Dedifferentiated amniotic fluid mesenchymal stem cell (primary cell): ENCODE measurements around the gene LTC4S.
"Not testable (repeated sequence)": the region's sequence is repeated elsewhere in the genome, so short reads cannot be mapped to it uniquely, and the experiment has no call there.

Experiments
- DNase-seq: peaks from one replicate; pipeline ENCODE4 v3.0.0-alpha.2; 2016; ENCODE audit errors: extremely low spot score

Gene LTC4S

DNA sequence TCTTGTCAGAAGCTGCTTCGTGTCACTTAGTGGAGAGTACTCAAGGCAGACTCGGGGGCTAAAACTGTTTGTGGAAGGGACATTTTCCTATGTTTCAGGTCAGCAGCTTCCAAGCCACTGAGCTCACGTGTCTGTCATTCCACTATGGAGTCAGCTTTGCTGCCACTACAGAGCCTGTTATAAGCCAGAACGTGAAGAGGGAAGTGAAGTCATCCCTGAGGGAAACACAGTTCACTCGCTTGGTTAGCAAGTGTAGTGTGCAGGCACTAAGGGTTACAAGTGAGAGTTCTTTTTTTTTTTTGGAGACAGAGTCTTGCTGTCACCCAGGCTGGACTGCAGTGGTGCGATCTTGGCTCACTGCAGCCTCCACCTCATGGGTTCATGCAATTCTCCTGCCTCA lies 24.5 kb upstream of the LTC4S start:
- DNase-seq = no peak

DNA sequence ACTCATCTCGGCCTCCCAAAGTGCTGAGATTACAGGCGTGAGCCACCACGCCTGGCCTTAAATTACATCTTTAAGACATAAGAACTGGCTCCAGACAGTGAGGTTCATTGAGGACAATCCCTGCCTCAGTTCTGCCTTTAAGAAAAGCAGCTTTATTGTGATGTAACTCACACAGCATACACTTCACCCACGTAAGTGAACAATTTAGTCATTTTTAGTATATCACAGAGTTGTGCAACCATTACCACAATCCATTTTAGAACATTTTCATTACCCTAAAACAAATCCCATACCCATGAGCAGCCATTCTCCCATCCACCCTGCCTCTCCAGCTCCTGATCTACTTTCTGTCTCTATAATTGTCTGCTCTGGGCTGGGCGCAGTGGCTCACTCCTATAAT lies 24.0 kb upstream of the LTC4S start:
- DNase-seq = no peak

DNA sequence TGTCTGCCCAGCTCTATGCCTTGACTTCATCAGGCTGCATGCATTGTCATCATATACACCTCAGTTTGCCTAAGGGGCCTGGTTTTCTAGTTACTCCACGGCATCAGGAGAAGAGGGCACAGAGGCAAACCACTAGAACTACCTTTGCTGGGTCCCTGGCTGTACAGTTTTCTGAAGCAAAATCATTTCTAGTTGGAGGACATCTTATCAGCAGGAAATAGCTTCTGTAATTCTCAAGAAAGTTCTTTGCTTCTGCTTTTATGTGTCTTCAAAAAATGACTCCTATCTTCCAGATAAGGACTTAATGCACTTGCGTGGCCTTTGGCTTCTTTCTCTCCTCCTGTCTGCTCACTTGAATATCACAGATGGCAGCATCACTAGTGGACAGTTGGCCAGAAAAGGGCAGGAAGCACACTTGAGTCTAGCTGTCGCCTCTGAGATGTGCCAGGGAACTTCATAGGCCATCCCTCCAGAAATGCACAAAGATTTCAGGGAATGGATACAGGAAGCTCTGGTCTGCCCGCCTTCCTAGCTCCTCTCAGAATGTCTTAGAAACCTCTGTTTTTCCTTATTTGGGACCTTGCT lies 22.4 kb upstream of the LTC4S start:
- DNase-seq = no peak

DNA sequence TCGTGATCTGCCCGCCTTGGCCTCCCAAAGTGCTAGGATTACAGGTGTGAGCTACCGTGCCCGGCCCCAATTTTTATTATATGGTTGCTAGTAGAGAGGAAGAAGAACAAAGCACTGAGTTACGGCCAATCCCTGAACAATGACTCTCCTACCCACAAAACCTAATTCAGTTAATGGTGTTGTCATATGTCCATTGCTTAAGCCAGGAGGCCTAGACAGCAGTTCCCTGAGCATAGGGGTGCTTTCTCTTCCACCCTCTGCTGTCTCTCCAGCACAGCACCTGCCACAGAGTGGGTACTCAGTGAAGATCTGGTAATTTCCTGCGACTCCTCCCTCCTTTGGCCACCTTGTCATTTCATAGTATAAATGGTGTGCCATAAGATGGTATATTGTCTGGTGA lies 21.4 kb upstream of the LTC4S start:
- no peak for DNase-seq

DNA sequence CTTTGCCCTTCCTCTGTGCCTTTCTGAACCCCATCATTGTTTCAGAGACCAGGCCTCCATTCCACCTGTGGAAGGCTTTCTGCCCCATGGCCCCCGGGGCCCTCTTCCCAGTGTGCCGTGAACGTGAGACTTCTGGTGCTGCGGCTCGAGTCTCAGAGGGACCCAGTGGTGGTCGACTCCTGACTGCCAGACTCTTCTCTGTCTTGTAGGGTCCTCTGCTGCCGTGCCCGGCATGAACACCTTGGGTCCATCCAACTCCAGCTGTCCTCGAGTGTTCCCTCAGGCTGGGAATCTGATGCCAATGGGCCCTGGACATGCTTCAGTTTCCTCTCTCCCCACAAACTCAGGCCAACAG lies 20.1 kb upstream of the LTC4S start:
- no peak for DNase-seq

DNA sequence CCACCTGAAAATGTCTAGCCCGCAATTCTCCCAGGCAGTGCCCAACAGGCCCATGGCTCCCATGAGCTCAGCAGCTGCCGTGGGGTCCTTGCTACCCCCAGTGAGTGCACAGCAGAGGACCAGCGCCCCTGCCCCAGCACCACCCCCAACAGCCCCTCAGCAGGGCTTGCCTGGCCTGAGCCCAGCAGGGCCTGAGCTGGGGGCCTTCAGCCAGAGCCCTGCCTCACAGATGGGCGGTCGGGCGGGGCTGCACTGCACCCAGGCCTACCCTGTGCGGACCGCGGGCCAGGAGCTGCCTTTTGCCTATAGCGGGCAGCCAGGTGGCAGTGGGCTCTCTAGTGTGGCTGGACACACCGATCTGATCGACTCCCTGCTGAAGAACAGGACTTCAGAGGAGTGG lies 19.3 kb upstream of the LTC4S start:
- no peak for DNase-seq

DNA sequence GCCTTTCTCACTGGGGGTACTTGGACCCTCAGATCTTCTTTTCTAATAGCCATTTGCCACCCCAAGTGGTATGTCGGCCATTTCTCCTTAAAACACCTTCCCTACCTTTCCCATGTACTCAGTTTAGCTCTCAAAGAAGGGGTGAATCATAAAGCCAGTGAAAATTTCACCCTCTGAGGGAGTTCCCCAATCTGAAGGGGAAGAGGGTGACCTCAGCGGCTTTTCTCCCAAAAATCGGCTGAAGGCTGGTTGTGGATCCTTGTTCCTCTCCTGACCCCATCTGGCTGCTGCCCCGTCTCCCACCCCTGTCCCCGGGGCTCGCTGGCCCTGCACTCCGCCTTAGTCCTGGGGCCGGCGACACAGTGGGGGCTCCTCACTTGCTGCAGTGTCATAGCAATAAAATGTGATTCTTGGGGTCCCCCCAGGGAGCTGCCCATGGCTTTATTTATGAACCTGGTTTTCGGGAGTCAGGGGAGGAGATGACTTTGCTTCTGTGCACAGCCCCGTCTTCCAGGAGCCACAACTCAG lies 17.3 kb upstream of the LTC4S start:
- DNase-seq = no peak

DNA sequence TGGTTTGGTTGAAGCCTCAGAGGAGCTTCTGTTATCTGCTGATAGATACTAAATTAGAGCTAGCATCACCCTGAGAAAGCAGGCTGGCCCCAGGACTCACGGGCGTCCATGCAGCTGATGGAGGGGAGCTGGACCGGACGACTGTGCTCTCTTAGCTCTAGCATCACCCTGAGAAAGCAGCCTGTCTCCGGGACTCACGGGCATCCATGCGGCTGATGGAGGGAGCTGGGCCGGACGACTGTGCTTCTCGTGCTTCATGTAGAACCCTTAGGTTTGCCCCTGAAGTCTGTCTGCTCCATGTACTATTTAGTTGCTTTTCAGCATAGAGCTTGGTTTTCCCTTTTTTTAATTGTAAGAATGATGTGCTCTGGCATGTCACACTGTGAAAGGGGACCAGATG lies 16.3 kb upstream of the LTC4S start:
- no peak for DNase-seq

DNA sequence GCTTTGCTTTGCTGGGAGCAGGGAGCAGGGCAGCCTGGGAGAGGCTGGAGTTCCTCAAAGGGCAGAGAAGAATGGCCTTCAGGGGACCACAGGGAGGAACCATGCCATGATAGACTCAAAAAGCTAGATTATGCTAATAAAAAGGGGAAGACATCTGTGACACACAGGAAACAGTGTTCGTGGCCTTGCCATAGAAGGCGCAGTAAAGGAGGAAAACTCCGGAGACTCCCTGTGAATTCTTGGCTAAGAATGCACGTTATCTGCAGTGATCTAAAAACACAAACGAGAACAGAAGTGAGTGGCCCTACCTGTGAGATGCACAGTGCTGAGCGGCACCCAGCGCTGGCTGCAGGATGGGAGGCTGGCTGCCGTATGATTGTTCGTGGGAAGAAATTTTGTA lies 15.9 kb upstream of the LTC4S start:
- no peak for DNase-seq

DNA sequence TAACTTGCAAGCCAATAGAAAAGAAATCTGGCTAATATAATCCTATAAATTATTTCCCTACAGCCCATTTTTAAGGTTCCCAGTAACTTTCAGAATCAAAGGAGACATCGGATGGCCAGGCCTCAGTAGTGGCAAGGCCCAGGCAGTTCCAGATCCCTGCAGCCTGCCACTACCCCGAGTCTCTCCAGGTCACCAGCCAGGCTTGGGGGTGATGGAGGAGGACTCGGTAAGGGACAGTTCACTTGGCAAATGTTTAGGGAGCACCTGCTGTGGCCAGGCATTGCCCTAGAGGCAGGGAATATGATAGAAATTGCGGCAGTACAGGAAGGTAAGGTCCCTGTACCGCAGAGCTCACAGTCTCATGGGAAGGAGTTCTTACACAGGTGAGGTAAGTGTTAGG lies 15.2 kb upstream of the LTC4S start:
- no peak for DNase-seq

DNA sequence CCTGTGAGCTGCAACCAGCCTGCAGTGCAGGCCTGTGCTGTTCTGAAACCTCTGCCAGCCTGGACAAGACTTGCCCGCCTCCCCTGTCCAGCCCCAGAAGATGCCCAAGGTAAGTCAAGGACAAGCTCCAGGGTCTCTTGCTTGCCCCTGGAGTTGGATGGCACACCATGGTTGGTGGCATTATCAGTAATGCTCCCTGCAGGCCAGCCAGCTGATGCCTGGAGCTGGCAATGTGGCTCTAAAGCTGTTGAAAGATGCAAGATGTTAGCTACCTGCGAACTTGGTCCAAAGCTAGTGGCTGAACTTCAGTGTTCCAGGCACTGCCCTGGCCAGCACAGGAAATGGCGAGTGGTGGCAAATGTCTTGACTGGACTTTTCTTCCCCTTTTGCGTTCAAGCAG lies 14.0 kb upstream of the LTC4S start:
- DNase-seq = no peak

DNA sequence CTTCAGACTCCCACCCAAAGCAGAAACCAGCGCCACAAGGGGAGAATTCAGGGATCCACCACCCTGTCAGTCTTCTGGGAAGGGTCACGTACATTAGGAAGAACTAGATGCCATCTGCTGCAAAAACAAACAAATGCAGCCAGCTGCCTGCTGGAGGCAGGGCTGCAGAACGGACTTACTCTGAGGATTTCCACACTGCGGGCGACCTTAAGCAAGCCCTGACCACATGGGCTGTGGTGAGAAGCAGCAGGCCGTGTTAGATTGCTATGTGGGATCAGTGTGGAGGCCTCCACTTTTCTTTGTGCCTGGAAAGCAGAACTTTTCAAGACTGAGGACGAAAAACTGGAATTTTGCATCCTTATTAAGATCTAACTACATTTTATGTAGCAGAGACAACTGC lies 13.4 kb upstream of the LTC4S start:
- DNase-seq = no peak

DNA sequence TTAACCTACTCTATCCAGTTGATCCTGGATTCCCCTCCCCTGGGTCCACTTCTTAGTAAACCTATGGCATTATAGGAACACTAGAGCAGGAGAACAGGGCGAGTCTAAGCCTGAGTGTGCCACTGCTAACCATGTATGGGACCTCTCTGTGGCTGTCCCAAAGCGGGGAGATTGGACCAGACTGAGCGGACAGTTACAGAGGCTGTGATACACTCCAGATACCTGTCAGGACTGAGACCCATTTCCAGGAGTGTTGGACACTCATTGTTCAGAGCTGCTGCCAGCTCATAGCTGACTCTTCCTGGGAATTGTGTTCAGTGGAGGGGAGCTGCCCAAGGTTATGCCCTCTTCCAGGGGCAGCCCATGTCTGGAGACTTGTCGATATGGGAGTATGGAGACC lies 11.9 kb upstream of the LTC4S start:
- DNase-seq = no peak

DNA sequence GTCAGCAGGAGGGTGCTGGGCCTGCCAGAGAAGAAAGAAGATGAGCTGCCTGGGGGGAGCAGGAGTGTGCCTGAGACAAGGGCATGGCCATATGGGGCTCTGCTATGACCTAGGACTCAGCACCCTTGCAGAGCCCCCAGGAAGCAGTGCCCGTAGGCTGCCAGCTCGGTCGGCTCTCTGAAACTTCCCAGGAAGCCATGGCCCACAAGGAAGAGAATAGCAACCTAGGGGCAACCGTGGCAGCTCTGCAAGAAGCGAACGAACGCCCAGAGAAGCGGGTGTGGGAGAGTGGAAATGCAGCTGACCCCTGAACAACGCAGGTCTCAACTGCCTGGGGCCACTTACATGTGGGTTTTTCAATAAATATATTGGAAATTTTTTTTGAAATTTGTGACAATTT lies 10.7 kb upstream of the LTC4S start:
- DNase-seq = no peak

DNA sequence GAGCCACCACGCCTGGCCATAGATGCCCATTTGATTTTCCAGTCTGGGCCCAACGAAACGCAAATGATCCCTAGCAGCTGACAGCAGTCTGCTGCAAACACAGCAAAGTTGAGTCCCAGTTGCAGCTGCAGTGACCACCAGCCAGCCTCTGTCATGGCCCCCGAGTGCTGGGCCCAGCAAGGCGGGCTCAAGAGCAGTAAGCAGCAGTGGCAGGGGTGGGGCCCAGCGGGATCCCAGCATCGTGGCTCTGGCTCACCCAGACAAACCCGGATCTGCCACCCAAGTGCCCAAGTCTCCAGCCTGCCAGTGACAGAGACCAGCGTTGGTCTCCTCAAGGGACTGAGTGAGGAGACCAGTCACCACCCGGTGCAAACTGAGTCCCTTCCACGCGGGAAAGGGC lies 6.9 kb upstream of the LTC4S start:
- DNase-seq = no peak

DNA sequence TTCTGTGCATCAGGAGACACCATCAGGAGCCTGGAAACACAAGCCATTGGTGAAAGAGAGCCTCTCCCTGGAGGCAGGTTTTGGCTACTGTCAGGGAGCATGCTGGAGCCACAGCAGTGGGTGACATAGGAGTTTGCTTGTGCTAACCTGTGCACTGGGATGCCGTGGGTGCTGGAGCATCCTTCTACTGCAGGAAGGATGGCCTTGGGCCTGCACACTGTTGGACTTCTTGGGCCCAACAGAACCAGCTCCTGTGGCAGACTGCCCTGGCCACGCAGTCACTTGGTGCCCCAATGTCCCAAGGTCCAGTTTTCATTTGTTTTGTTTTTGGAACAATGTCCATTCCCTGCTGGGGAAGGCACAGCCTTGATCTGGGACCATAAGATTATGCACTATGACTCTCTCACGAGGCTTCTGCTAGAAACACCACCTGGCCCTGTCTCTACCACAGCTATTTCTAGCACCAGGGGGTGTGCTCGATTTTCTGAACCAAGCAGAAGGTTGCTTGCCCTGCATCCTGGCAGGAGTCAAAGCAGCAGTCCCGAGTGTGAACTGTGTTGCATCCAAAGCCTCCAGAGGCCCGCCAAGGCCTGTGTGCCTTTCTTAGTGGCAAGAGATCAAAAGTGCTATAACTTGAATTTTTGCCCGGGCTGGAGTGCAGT lies 5.5 kb upstream of the LTC4S start:
- DNase-seq = no peak

DNA sequence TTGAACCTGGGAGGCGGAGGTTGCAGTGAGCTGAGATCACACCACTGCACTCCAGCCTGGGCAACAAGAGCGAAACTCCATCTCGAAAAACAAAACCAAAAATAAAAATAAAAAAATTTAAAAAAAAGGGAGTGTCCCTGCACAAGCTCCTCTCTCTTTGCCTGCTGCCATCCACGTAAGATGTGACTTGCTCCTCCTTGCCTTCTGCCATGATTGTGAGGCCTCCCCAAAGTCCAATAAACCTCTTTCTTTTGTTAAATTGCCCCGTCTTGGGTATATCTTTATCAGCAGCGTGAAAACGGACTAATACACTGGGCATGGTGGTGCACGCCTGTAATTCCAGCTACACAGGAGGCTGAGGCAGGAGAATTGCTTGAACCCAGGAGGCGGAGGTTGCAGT lies 4.5 kb upstream of the LTC4S start:
- DNase-seq = not testable (repeated sequence)

DNA sequence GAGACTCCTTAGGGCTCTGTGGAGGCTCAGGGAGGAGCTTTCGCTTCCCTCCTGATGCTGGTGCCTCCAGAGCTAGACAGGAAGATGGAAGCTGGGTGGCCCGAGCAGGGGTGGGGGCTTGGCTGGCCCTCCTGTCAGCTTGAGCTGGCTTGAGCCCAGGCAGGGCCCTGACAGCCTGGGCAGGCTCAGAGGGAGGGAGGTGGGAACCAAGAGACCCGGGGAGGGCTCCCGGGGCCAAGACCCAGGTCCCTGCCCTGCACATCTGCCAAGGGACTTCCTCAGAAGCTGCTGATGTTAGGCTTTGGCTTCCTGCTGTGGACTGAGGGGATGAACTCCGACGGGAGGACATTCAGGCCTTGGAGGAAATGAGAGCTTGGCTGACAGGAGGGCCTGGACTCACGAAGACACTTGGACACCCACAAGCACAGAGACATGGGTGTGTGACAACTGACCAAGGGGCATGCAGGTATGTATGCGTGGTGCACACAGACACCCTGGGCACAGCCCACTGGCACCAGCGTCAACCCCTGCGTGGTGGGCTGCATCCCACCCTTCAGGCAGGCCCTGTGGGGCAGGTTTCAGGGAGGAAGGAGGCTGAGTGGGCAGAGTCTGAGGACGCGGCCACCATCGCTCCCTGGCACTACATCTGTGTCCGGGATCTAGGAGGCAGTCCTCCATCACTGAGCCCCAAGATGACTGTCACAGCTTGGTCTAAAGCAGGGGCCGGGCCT lies 1.7 kb upstream of the LTC4S start:
- DNase-seq = no peak

DNA sequence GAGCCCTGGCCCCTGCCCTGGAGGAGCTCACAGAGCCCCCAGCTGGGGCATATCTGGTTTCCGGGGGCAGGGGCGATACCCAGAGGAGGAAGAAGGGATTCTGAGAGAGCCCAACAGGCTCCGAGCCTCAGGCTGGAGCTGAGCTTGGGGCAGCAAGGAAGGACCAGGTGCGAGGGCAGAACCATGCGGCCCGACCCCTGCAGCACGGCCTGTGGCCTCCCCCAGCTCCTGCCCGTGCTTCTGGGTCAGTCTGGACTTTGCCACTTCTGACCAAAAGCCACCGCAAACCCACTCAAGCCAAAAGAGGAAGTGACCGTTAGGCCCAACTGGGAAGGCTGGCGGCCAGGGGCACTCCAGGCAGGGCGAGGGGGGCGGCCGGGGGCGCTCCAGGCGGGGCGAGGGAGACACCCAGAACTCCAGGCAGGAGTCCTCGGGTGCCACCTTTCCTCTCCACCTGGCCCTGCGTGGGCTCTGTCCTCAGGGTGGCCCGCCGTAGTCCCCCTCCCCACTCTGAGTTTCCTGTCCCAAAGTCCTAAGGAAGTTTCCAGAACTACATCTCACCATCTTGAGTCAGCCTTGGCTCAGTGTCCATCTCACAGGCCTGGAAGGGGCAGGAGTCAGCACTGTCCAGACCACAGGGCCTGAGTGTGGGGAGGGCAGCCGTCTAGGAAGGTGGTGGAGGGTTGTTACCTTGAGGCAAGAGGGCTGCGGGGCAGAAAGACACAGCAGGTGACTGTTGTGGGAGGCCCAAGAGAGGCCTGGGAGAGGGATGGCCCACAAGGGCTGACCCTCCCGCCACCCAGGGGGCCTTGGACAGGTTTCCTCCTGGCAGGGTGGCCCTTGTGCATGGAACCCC lies 946 bp upstream of the LTC4S start:
- DNase-seq = no peak

DNA sequence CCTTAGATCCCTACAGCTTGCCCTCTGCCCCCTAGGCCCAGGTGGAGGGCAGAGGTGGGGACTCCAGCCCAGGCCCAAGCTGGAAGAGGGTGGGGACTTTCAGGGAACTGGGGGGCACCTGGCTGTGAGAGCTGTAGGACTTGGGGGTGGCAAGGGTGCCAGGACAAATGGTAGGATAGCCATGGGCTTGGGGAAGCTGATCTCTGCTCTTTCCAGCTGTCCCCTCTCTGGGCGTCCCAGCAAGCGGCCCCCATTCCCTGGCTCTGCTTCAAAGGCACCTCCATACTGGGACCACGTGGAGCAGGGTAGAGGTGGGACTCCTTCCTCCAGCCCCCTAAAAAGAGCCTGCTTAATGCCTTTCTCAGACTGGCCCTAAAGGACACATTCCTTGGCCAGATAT lies 385 bp downstream of the LTC4S start:
- no peak for DNase-seq

DNA sequence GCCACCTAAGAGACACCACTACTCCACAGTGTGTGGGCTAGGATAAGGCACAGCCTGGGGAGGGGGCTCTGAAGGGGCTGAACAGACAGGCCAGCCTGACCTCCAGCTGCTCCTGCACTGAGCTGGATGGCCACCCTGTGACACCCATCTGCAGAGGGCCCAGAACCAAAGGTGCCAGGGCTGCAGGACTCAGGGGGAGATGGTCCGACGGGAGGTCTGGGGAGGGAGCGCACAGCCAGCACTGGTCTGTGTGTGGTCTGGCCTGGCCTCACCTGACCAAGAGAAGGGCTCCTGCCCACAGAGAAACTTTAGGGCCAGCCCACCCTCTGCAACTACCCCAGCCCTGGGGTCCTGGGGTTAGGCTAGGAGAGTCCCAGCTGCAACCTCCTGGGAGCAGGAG lies 789 bp downstream of the LTC4S start:
- no peak for DNase-seq

DNA sequence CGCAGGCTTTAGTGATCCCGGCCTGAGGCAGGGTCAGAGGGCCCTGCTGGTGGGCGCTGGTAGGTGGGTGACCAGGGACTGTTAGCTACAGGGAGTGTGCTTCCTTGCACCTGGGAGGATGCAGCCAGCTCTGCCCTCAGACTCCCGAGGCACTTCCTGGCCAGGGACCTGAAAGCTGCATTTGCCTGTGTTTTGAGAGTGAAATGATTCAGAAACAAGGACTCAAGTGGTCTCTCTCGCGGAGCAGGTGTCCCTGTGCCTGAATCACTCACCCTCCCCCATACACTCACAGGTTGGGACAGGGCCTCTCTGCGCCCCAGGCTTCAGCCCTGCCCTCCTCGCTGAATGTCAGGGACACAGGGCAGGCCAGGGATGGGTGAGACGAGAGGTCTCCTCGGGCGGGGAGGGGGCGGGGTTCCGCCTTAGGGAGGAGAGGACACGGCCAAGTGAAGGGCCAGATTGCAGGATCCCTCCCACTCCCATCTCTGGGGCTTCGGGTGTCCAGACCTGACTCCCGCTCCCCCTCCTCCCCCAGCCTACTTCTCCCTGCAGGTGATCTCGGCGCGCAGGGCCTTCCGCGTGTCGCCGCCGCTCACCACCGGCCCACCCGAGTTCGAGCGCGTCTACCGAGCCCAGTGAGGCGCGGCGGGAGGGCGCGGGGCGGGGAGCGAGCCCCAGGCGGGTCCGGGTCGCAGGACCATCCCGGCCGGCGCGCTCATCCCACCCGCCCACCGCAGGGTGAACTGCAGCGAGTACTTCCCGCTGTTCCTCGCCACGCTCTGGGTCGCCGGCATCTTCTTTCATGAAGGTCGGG lies 1.5 kb downstream of the LTC4S start:
- DNase-seq = no peak
